ENCODE measurements around the gene TTC39B.

The TTC39B gene

DNA sequence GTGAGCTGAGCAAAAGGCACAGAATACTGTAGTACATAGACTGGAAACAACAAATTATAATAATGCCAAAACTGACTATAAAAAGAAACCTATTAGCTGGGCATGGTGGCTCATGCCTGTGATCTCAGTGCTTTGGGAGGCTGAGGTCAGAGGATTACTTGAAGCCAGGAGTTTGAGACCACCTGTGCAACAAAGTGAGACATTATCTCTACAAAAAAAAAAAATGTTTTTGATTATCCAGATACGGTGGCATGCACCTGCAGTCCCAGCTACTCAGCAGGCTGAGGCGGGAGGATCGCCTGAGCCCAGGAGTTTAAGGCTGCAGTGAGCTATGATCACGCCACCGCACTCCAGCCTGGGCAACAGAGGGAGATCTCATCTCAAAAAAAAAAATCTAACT is 175.9 kb downstream of the TTC39B start:
- FAIRE-seq (no peak), DNase-seq (ENCODE audit: insufficient read length, low spot score) (no peak)
- TF ChIP-seq, protein P1, sequence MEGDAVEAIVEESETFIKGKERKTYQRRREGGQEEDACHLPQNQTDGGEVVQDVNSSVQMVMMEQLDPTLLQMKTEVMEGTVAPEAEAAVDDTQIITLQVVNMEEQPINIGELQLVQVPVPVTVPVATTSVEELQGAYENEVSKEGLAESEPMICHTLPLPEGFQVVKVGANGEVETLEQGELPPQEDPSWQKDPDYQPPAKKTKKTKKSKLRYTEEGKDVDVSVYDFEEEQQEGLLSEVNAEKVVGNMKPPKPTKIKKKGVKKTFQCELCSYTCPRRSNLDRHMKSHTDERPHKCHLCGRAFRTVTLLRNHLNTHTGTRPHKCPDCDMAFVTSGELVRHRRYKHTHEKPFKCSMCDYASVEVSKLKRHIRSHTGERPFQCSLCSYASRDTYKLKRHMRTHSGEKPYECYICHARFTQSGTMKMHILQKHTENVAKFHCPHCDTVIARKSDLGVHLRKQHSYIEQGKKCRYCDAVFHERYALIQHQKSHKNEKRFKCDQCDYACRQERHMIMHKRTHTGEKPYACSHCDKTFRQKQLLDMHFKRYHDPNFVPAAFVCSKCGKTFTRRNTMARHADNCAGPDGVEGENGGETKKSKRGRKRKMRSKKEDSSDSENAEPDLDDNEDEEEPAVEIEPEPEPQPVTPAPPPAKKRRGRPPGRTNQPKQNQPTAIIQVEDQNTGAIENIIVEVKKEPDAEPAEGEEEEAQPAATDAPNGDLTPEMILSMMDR (IDR thresholded peaks at IDR 0.05; ENCODE audit: insufficient read depth, missing control alignments) = no peak

DNA sequence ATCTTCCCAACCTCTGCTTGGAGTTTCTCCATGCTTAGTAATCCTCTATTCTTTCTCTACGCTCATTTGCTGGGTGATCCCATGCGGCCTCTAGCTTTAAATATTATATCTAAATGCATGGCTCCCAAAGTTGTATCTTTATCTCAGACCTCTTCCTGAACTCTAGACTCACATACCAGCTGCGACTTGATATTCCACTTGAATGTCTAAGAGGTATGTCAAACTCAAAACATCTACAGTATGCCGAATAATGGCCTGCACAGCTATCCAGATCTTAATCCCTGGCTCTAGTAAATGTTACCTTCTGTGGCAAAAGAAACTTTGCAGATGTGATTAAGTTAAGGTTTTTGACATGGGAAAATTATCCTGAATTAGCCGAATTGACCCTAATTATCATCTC is 179.2 kb downstream of the TTC39B start:
- TF ChIP-seq, protein P1 (IDR thresholded peaks at IDR 0.05; ENCODE audit: insufficient read depth, missing control alignments) = no peak
- DNase-seq (ENCODE audit: insufficient read length, low spot score) = no peak
- FAIRE-seq = no peak

DNA sequence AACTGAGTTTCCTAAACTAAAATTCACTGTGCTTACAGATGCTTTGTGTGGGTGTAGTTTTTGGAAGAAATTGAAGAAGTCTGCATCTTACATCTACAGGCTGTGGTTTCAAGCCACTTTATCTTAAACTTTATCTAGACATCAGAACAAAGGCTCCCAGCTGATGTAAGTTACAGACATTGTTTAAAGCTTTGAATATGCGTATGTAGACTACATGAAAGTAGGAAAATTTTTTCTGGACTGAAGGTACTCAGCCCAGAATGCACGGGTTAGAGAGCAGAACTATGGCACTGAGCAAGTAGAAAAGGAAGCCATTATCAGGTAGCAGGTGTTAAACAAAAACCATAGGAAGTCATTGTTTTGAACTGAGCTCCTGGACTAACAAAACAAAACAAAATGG is 185.4 kb downstream of the TTC39B start:
- TF ChIP-seq, protein P1 (IDR thresholded peaks at IDR 0.05; ENCODE audit: insufficient read depth, missing control alignments) = no peak
- FAIRE-seq = no peak
- DNase-seq (ENCODE audit: insufficient read length, low spot score) = no peak

DNA sequence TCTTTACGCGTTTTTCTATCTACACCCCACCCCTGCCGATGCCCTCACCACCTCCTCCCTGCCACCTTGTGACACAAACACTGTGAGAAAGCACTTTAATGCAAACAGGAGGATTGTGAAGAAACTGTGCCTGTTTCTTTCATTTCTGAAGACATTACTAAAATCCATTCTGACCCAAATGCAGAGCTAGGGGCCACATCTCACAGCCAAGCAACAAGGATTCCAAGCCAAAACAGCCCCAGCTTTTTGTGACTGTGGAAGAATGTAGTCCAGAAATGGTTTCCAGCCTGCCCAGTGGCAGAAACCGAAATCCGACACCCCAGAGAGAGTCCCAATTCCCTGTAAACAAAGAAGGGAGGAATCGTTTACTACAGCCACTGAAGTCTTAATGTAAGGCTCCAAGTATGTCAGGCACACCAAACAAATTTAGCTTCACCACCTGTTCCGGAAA is 190.9 kb downstream of the TTC39B start:
- no peak for FAIRE-seq
- no peak for DNase-seq (ENCODE audit: insufficient read length, low spot score)
- TF ChIP-seq, protein P1 (IDR thresholded peaks at IDR 0.05; ENCODE audit: insufficient read depth, missing control alignments) = no peak

DNA sequence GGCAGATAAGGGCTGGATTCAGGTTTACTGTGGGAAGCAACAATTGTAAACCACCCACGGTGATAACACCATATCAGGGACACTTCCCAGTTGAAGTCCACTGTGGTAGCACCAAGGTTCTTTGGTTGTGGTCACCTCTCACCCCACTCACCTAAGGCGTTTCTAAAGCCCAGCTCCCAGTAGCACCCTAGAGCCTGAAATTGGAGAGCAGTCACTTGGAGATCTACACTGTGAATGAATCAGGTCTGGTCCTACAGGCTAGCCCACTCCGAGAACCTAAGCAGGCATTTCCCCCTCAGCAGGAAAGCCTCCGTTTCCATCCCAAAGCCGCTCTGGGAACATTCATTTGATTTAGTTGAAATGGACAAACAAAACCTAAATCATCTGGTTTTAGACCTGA is 191.3 kb downstream of the TTC39B start:
- TF ChIP-seq, protein P1 (IDR thresholded peaks at IDR 0.05; ENCODE audit: insufficient read depth, missing control alignments) = no peak
- no peak for FAIRE-seq
- DNase-seq (ENCODE audit: insufficient read length, low spot score) = no peak

DNA sequence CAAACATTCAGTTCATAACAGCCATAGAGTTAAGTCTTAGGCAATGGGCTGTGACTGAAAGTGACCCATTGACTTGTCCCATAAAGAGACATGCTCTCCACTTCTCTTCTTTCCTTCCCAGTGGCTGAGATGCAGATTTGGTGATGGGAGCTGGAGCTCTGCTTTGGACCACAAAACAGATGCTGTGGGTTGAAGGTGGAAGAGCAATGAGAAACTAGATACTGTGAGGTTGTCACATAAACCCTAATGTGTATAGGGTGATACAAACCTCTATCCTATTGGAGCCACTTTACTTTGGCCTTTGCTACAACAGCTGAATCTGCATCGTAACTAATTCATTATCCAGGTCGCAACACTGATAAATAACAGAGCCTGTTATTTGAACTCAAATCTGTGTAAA is 192.0 kb downstream of the TTC39B start:
- TF ChIP-seq, protein P1 (IDR thresholded peaks at IDR 0.05; ENCODE audit: insufficient read depth, missing control alignments) = no peak
- FAIRE-seq (no peak), DNase-seq (ENCODE audit: insufficient read length, low spot score) (no peak)
